ENCODE results near the gene RMND5A. TPM values are rescaled to one million over a fixed set of nuclear protein-coding genes. Genes with fewer than 3 reads are reported as not detected.

Gene RMND5A
- total RNA-seq, 1 donor from 2014 or later: 28.5 TPM

- Histone ChIP-seq H3K4me1 (no peaks in the 10 kb centered on the region), H3K27me3 (no peaks in the 10 kb centered on the region), H3K9me3 (no peaks in the 10 kb centered on the region), H3K4me3 (no peak overlapping the region), H3K27ac (no peak overlapping the region), H3K36me3 (peaks cover 26% of the 10 kb centered on the region)
- peak; percentile 71 for TF ChIP-seq CTCF (IDR thresholded peaks at IDR 0.05)
- DNase-seq (no peak), ATAC-seq (peak; percentile 69)
- intact Hi-C loops (cut with DNase I): no loop called here
Observed at GRCh38 chr2:86764661-86765309, 44.7 kb downstream of the RMND5A start.

DNA sequence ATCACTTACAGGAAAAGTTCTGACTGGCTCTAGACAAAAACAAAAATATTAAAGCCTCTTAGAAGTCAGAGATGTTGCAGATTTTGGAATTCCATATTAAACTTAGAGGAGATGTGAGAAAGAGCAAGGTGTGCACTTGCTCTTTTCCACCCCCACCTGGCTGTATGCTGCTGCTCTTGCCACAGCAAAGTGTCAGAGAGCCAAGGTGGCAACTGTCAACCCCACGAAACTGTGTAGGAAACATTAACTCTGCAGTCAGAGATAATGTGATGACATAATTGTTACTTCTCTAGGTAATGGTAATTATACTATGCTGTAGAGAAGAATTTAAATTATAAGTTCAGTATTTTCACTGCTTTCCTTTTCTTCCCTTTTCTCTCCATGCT lies 45.2 kb downstream of the RMND5A start:
- Histone ChIP-seq H3K36me3 (peaks cover 31% of the 10 kb centered on the region), H3K27me3 (no peaks in the 10 kb centered on the region), H3K4me3 (no peak overlapping the region), H3K9me3 (no peaks in the 10 kb centered on the region), H3K4me1 (no peaks in the 10 kb centered on the region), H3K27ac (no peak overlapping the region)
- no peak for ATAC-seq
- no peak for DNase-seq
- no peak for TF ChIP-seq CTCF (IDR thresholded peaks at IDR 0.05)
- intact Hi-C loops (cut with DNase I): no loop called here

DNA sequence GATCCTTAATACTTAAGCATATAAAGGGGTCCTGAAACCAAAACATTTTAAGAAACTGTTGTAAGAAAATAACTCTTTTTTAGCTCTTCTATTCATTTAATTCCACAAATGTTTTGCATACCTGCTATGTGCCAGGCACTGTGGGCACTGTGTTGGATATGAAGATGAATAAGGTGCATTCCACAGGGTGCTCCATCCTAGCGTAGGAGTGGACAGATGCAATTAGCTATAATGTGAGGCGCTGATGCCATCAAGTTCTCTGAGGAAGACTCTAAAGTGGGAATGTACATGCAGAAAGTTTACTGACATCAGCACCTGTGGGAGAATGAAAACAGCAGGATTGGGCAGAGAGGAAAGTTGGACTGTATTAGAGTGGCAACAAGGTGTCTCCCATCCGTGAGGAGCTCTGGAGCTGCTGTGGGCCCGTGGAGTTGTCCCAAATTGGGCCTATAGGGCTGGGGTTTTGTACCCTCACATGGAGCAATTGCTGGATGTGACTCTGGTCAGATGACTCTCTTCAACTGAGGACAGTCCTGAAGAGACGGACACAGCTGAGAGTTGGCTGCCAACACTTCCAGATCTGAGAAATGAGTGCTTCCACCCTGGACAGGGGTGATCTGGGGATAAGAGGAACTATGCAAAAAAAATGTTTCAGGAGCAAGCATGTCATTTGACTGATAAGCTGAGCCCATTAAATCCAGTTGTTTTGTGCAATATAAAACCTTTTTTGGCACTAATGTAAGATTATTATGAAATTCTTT lies 48.3 kb downstream of the RMND5A start:
- intact Hi-C loops (cut with DNase I): no loop called here
- DNase-seq (no peak), ATAC-seq (peak; percentile 28)

GRCh38 chr2:86769838-86770237 lies 49.7 kb downstream of the RMND5A start:
- Histone ChIP-seq H3K36me3 (peaks cover 77% of the 10 kb centered on the region), H3K4me3 (no peak overlapping the region), H3K9me3 (no peaks in the 10 kb centered on the region), H3K27me3 (no peaks in the 10 kb centered on the region), H3K27ac (no peak overlapping the region), H3K4me1 (no peaks in the 10 kb centered on the region)
- no peak for ATAC-seq
- TF ChIP-seq CTCF (IDR thresholded peaks at IDR 0.05): no peak
- DNase-seq: no peak
- intact Hi-C loops (cut with DNase I): no loop called here

More for the DNA sequence above, 48.3 kb downstream of the RMND5A start:
- H3K4me3 ChIP-seq: no peak overlapping the region
- no peak overlapping the region for H3K27ac ChIP-seq
- H3K9me3 ChIP-seq: no peaks in the 10 kb centered on the region
- TF ChIP-seq CTCF (IDR thresholded peaks at IDR 0.05): no peak
- peaks cover 62% of the 10 kb centered on the region for H3K36me3 ChIP-seq
- no peaks in the 10 kb centered on the region for H3K4me1 ChIP-seq
- H3K27me3 ChIP-seq: no peaks in the 10 kb centered on the region

- H3K36me3 ChIP-seq: peaks cover 81% of the 10 kb centered on the region
- no peaks in the 10 kb centered on the region for H3K9me3 ChIP-seq
Observed at GRCh38 chr2:86770816-86771301, 50.8 kb downstream of the RMND5A start.

More at GRCh38 chr2:86770816-86771301, 50.8 kb downstream of the RMND5A start:
- intact Hi-C loops (cut with DNase I): no loop called here
- H3K27ac ChIP-seq: no peak overlapping the region
- no peaks in the 10 kb centered on the region for H3K4me1 ChIP-seq
- no peak overlapping the region for H3K4me3 ChIP-seq
- no peak for DNase-seq
- no peaks in the 10 kb centered on the region for H3K27me3 ChIP-seq
- TF ChIP-seq CTCF (IDR thresholded peaks at IDR 0.05): no peak
- ATAC-seq: no peak

Data from upper lobe of right lung (tissue), 1 donor.